HepG2 (cell line): ENCODE data around the gene GPC3. TPM values are rescaled to one million over a fixed set of nuclear protein-coding genes. Genes with fewer than 3 reads are reported as not detected.

Experiments
- ATAC-seq: fragments of 200-7000 bp; cut with Tn5 transposase; 3 replicates; pipeline ENCODE4 v1.9.1; 2020; ENCODE audit warnings: mild to moderate bottlenecking, moderate library complexity
- BruUV-seq: library from RNA; stranded (reverse); fragments of 400-500 nt; replicated peaks from 2 replicates; lab custom pipeline; 2021; lab: Mats Ljungman, UMichigan
- CTCF ChIA-PET: fragments of 300-600 bp; formaldehyde crosslinking; extraction: SDS; loops from one replicate; lab custom pipeline; 2021; ENCODE audit warnings: low total read pairs, inconsistent platforms, low intra/inter-chr PET ratio; lab: Yijun Ruan, JAX
- POLR2A ChIA-PET: fragments of 350-600 bp; sonication (Branson Sonifier 250); formaldehyde crosslinking; loops from one replicate; lab custom pipeline; 2020; ENCODE audit warnings: antibody characterized with exemption, inconsistent platforms; lab: Yijun Ruan, JAX
- DNase-seq: peaks from one replicate; pipeline ENCODE4 v3.0.0-alpha.2; 2015; ENCODE audit warnings: low spot score
- FAIRE-seq: peaks from 3 replicates; lab custom pipeline; 2011; peaks lifted over from hg19 to GRCh38; lab: Jason Lieb, UNC
- H2AFZ ChIP-seq: one replicate; pipeline ENCODE4 v1.6.1; 2011; ENCODE audit warnings: low read length, inconsistent platforms
- H3K27ac ChIP-seq: fragments of 300-600 bp; 3 replicates; pipeline ENCODE4 v1.8.0; 2011; ENCODE audit warnings: mixed run types, mild to moderate bottlenecking, mixed read lengths, low read length, inconsistent platforms; ENCODE audit not compliant: insufficient read depth; ENCODE audit errors: extremely low read length
- H3K27me3 ChIP-seq, 2 experiments: fragments of 200-600 bp in 1 of 2; 2 replicates in 1 of 2; 3 replicates in 1 of 2; pipeline versions ENCODE4 v1.6.0 to v1.8.0; 2011; ENCODE audit warnings: low read length in 2 of 2, mild to moderate bottlenecking in 2 of 2, moderate library complexity in 2 of 2, inconsistent platforms in 1 of 2; ENCODE audit not compliant: insufficient read depth in 2 of 2, control insufficient read depth in 1 of 2
- H3K36me3 ChIP-seq, 2 experiments: fragments of 200-600 bp in 1 of 2; replicated peaks in 1 of 2; 2 replicates in 1 of 2; 3 replicates in 1 of 2; pipeline versions ENCODE4 v1.5.1 to v1.8.0; 2011; ENCODE audit warnings: low read length in 2 of 2, inconsistent platforms in 1 of 2; ENCODE audit not compliant: insufficient read depth in 2 of 2, control insufficient read depth in 1 of 2
- H3K4me1 ChIP-seq: 2 replicates; pipeline ENCODE4 v1.5.1; 2012; ENCODE audit warnings: low read length, inconsistent platforms; ENCODE audit not compliant: insufficient read depth
- H3K4me2 ChIP-seq: 2 replicates; pipeline ENCODE4 v1.6.0; 2011; ENCODE audit warnings: low read depth, low read length, inconsistent platforms
- H3K4me3 ChIP-seq, 3 experiments: fragments of 200-600 bp in 1 of 3; sonication (generic), shearing (Covaris generic) in 1 of 3; replicated peaks in 1 of 3; 2 replicates each; pipeline ENCODE4 v1.5.1; 2011 to 2016; ENCODE audit warnings: low read length in 3 of 3, inconsistent platforms in 2 of 3, low read depth in 2 of 3, mild to moderate bottlenecking in 2 of 3, control low read depth in 1 of 3, mixed read lengths in 1 of 3; ENCODE audit not compliant: insufficient read depth in 1 of 3
- H3K79me2 ChIP-seq: one replicate; pipeline ENCODE4 v1.6.1; 2011; ENCODE audit warnings: low read length, inconsistent platforms; ENCODE audit not compliant: insufficient read depth
- H3K9ac ChIP-seq: 2 replicates; pipeline ENCODE4 v1.6.0; 2011; ENCODE audit warnings: mild to moderate bottlenecking, low read depth, low read length, inconsistent platforms; ENCODE audit not compliant: insufficient read depth
- H3K9me3 ChIP-seq: 2 replicates; pipeline ENCODE4 v1.5.1; 2012; ENCODE audit warnings: mild to moderate bottlenecking, low read length
- H4K20me1 ChIP-seq: 2 replicates; pipeline ENCODE4 v1.6.0; 2011; ENCODE audit warnings: inconsistent platforms, mild to moderate bottlenecking, low read length, moderate library complexity; ENCODE audit not compliant: insufficient read depth
- PHF5A ChIP-seq: IDR thresholded peaks from one replicate; pipeline ENCODE4 v1.6.1; 2018; ENCODE audit warnings: low read depth, missing genetic modification reagents; ENCODE audit not compliant: unreplicated experiment
- RBM22 ChIP-seq: fragments of 200-400 bp; formaldehyde crosslinking; optimal IDR thresholded peaks from 2 replicates; pipeline ENCODE3; 2017; ENCODE audit warnings: mild to moderate bottlenecking, low read length, moderate library complexity
- ZNF513 ChIP-seq: sonication (generic); formaldehyde crosslinking; conservative IDR thresholded peaks from 2 replicates; pipeline ENCODE4 v1.5.0; 2020; ENCODE audit warnings: missing genetic modification reagents
- WGBS: methylation state at CpG from one replicate; pipeline ENCODE4 v1.1.6; 2017; ENCODE audit warnings: low lambda C conversion rate; 5-methylcytosine and 5-hydroxymethylcytosine counted together
- in situ Hi-C: cut with HindIII; loops from 2 replicates; pipeline ENCODE4 v1.10.0; 2017; ENCODE audit warnings: low pct_unique_long_range_greater_than_20kb; ENCODE audit not compliant: extremely low pct_ligation_motif_present
- intact Hi-C: fragments of 100-400 bp; cut with micrococcal nuclease; formaldehyde crosslinking; loops from one replicate; pipeline ENCODE4 v1.10.0; 2022; ENCODE audit not compliant: unreplicated experiment
- polyA plus RNA-seq, 8 experiments: library from polyadenylated mRNA; depleted of rRNA in 3 of 8; stranded (reverse) in 7 of 8; unstranded in 1 of 8; fragments of >200 nt; fragmentation: Illumina TruSeq in 4 of 8; extraction: Trizol in 4 of 8; gene quantifications; 2 replicates each; pipeline versions ENCODE4 v1.2.1 to v1.2.3, GENCODE V29; 2011 to 2016; ENCODE audit warnings: low read depth in 4 of 8, missing spikeins in 1 of 8, mixed read lengths in 1 of 8; ENCODE audit not compliant: insufficient read depth in 1 of 8
- total RNA-seq, 5 experiments: library from RNA; depleted of rRNA; stranded (reverse); fragments of >200 nt; fragmentation: Illumina TruSeq; extraction: Trizol; gene quantifications; 2 replicates each; pipeline ENCODE4 v1.2.3, GENCODE V29; 2016; ENCODE audit warnings: low read depth in 1 of 5

The GPC3 gene
- total and polyA plus RNA-seq, 2 of the 13 experiments (the other 11 are each of a cell fraction or from before 2014, with no cell fraction given): 1,799 to 3,263 TPM

GRCh38 chrX:133541021-133541420 is 444.4 kb downstream of the GPC3 start:
- H3K4me2 ChIP-seq: no peak overlapping the region
- no peak overlapping the region for H3K27ac ChIP-seq
- H3K4me1 ChIP-seq: peaks cover 19% of the 10 kb centered on the region; the same call in 1 of the 2 replicates
- in situ Hi-C loops: no loop called here
- H3K36me3 ChIP-seq: peaks cover 9 to 42% of the 10 kb centered on the region in 2 experiments
- CTCF ChIA-PET: no interaction called here
- DNase-seq (no peak), ATAC-seq (no peak), FAIRE-seq (no peak)
- no peak overlapping the region for H3K9ac ChIP-seq
- no peak overlapping the region for H2AFZ ChIP-seq
- POLR2A ChIA-PET: no interaction called here
- no TSS peak for BruUV-seq
- intact Hi-C loops: no loop called here
- peaks cover 27% of the 10 kb centered on the region for H4K20me1 ChIP-seq
- H3K9me3 ChIP-seq: no peaks in the 10 kb centered on the region
- H3K79me2 ChIP-seq: peaks cover 2% of the 10 kb centered on the region
- TF ChIP-seq RBM22: peak; percentile 10
- TF ChIP-seq PHF5A (CRISPR knock-in tag): no peak
- H3K27me3 ChIP-seq: no peaks in the 10 kb centered on the region
- no peak overlapping the region for H3K4me3 ChIP-seq

- Histone ChIP-seq H3K9ac (no peak overlapping the region), H4K20me1 (peaks cover 24% of the 10 kb centered on the region; the same call in 1 of the 2 replicates), H2AFZ (no peak overlapping the region), H3K4me2 (no peak overlapping the region)
- POLR2A ChIA-PET: no interaction called here
- in situ Hi-C loops: no loop called here
- DNase-seq: no peak
- no TSS peak for BruUV-seq
- TF ChIP-seq ZNF513 (no peak), RBM22 (peak; percentile 89)
- TF ChIP-seq, all 625 proteins: peak for 1
- no peaks in the 10 kb centered on the region for H3K27me3 ChIP-seq
- no peak for ATAC-seq
- H3K27ac ChIP-seq: no peak overlapping the region
- FAIRE-seq: no peak
- no peaks in the 10 kb centered on the region for H3K79me2 ChIP-seq
- WGBS: 90% methylated on average over 4 of the region's 4 CpGs
- CTCF ChIA-PET: no interaction called here
- no peaks in the 10 kb centered on the region for H3K9me3 ChIP-seq
- H3K4me3 ChIP-seq: no peak overlapping the region
- intact Hi-C loops: no loop called here
- no peaks in the 10 kb centered on the region for H3K4me1 ChIP-seq
- peaks cover 13 to 44% of the 10 kb centered on the region in 2 experiments for H3K36me3 ChIP-seq
These were observed 447.2 kb downstream of the GPC3 start for GRCh38 chrX:133538148-133538547.
